NCI-H345 treated with DMSO at 0.1 percent for 48 hours (cell line): Measurements from ENCODE around the gene HSBP1L1.

ENCODE experiments used
- DNase-seq: peaks from one replicate; lab custom pipeline; 2025; ENCODE audit not compliant: unreplicated experiment; lab: John Stamatoyannopoulos, UW

HSBP1L1 gene

DNA sequence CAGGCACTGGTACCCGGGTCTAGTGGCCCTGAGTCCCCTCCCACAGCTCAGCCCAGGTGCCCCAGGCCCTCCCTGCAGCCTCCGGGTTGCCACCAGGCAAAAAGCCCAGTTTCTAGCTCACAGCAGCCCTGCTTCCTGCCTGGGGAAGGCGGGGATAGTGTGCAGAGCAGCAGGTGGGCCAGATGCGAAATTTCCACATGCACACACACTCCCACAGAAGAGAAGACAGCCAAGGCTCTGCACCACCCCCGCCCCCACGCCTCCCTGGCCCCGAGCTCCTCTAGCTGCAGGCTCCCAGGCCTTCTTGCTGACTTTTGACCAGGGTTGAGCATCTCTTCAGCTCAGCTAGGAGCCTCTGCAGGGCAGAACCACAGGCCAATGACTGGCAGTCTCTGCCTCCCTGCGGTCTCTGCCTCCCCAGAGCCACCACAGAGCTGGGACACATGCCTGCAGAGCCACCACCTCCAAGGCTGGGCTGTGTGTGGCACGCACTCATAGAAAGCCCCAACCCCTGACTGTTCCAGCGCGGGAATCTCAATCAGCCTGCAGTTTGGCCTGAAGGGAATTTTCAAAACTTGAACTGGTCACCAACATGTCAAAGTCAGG is 20.2 kb upstream of the HSBP1L1 start:
- no peak for DNase-seq

DNA sequence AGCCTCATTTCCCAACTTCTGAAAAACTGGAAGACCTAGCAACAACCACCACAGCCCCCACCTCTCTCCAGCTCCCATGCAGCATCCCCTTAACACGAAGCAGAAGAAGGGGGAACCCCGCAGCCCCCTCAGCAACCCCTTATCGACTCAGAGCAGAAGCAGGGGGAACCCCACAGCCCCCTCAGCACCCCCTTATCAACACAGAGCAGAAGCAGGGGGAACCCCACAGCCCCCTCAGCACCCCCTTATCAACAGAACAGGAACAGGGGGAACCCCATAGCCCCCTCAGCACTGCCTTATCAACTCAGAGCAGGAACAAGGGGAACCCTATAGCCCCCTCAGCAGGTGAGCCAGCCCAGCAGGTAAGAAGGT is 19.7 kb upstream of the HSBP1L1 start:
- DNase-seq: no peak

DNA sequence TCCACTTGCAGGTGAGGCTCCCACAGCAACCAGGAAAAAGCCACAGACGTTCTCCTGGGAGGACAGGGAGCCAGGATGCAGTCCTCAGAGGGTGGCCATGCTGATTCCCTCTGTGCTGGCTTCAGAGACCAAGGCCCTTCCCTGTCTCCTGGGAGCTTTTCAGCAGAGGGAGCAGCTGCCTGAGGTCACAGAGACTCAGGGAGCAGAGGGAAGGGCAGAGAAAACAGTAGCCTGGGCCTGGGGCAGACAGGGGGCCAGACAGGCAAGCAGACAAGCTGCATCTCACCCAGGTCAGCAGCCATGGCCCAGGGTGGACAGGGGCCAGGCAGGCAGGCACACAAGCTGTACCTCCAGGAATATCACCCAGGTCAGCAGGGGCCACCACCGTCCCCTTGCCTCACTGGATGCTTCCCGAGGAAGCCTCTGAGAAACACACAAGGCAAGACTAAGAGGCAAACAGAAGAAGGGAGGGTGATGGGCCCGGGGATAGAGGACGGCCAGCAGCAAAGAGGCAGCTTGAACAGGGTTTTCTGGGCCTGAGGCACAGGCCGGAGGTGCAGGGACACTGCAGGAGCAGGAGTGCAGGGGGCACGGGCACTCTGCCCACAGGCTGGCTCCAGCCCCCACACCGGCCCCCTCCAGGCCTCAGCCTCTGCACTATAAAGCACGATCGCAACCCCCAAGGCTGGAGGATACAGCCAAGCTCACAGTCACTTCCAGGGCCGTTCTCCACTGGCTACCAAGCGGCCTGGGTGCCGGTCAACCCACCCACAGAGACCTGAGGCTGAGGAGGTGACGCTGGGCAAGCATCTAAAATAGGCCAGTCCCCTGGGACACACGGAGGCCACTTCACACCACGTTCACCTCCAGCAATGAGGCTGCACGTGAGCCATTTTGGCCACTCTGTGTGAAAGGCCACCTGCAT is 19.1 kb upstream of the HSBP1L1 start:
- no peak for DNase-seq

DNA sequence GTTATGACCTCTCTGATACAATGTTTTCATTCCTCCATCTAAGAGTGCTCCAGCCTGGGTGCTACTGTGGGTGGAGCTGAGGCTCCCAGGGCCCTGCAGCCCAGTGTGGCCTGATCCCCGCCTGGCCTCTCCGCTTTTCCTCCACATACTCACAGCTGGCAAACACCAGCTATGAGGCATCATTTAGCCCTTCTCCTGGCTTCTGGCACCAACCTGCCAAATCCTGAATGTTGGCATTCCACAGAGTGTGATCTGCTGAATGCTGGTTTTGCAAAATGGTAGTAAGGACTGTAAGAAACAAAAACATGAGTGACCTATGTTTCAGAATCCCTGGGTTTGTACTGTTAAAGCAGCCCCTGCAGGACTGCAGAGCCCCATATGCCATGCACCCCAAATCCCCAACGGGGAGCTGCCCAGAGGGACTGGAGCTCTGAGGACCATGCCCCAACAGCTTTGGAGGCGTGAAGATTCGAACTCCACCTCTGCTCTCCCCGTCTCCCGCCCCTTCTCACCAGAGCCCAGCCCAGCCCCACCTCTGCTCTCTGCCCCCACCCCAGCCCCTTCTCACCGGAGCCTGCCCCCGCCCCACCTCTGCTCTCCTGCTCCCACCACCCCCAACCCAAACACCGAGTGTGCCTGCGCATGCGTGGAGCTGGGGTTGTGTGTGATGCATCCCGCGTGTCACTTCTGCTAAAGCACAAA is 17.2 kb upstream of the HSBP1L1 start:
- no peak for DNase-seq

DNA sequence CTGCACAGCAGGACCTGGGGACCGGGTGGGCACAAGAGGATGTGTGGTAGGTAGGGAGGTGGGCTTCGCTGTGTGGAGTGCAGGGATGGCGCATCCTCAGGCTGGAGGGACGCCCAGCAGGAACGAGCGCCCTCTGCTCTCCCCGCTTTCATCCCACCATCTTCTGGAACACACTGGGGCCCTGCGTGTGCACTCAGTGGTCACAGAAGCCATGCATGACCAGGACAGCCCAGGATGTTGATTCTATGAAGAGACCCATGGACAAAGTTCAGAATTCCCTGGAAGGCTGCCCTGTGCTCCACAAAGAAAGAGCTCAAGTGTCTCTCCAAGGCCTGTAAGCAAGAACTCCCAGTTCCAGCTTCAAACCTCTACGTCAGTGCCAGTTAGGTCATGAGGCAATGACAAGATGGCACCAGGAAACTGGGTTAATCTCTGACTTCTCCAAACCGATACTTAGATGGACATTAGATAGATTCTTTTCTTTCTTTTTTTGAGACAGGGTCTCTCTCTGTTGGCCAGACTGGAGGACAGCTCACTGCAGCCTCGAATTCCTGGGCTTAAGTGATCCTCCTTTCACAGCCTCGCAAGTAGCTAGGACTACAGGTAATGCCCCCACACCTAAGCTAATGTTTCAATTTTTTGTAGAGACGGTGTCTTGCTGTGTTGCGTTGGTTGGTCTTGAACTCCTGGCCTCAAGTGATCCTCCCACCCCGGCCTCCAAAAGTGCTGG is 16.4 kb upstream of the HSBP1L1 start:
- DNase-seq: no peak

DNA sequence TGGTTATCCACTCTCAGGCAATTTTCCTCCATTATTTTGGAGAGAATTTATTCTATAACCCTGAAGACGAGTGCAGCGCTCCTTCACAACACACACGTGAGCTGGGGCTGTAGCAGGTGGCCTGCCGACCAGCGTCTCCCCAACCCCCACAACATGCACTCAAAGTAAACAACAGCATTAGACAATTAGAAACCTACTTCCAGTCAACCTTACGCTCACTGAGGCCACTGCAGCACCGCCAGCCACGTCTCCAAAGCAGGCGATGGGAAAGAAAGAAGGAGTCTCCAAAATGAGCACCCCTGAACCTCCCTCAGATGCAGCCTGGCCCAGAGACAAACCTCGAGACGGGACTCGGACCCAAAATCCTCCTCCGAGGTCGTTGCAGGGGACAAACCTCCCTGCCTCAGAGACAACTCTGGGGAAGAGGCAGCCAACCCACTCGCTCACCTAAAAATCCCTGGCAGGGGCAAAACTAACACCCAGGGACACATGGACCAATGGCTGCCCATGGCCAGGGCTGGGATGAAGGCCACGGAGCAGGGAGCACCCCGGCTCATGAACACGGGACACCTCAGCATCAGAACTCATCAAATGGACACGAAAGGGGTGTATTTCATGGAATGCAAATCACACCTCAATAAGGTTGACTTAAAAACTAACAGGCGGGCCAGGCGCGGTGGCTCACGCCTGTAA is 15.6 kb upstream of the HSBP1L1 start:
- no peak for DNase-seq

DNA sequence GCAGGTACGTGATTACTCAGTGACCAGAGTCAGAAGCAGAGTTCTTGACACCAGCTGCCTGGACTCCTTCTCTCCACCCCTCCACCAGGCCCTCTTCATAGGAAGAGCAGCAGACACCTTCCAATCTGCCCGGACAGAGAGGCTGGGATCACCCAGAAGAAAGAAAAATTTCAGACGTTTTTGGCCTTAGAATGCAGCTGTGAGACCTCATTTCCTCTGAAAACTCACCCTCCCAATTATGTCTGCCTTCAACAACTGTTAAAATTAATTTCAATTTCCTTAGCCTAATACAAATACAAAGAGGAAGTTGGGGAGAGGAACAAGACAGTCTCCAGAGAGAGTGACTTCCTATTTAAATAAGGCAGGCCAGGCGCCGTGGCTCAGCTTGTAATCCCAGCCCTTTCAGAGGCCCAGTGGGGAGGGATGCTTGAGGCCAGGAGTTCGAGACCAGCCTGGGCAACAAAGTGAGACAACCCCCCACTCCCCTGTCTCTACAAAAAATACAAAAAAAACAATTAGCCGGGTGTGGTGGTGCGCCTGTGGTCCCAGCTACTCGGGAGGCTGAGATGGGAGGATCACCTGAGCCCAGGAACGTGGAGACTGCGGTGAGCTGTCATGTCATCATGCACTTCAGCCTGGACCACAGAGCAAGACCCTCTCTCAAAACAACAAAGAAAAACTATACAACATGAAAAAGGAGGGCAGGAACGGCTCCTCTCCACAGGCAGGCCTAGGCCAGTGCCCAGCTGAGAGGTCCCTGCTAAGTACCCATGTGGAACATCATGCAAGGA is 14.6 kb upstream of the HSBP1L1 start:
- no peak for DNase-seq

DNA sequence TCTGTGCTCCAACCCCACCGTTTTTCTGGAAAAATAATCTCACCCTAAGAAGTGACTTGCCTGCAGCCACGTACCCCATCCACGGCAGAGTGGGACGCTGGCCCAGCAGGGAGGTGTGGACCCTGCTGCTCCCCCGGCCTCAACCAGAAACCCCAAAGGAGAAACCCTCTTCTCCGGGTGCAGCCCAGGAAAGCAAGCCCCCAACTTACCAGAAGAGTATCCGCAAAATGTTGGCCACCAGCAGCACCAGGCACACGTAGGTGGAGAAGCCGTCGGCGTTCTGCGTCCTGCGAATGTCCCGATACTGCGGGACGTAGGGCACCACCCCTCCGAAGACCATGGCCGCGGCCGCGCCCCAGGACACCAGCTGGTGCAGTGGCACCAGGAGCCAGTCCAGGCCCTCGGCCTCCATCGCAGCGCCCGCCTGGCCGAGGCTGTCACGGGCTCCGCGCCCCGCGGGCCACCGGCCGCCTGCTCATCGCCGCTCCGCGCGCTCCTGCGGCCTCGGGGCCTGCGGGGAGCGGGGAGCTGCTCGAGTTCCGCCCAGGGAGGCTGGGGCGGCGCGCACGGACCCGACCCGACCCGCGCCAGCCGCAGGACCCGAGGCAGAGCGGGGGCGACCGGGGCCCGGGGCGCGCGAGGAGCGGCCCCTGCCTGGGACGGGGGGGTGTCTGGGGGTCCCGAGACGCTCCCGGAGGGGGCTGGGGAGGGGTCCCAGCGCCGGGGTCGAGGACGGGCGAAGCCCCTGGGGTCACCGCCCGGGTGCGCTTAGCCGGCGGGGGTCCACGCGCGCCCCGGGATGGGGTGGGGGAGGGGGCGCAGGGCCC is 13.7 kb upstream of the HSBP1L1 start:
- DNase-seq: no peak

DNA sequence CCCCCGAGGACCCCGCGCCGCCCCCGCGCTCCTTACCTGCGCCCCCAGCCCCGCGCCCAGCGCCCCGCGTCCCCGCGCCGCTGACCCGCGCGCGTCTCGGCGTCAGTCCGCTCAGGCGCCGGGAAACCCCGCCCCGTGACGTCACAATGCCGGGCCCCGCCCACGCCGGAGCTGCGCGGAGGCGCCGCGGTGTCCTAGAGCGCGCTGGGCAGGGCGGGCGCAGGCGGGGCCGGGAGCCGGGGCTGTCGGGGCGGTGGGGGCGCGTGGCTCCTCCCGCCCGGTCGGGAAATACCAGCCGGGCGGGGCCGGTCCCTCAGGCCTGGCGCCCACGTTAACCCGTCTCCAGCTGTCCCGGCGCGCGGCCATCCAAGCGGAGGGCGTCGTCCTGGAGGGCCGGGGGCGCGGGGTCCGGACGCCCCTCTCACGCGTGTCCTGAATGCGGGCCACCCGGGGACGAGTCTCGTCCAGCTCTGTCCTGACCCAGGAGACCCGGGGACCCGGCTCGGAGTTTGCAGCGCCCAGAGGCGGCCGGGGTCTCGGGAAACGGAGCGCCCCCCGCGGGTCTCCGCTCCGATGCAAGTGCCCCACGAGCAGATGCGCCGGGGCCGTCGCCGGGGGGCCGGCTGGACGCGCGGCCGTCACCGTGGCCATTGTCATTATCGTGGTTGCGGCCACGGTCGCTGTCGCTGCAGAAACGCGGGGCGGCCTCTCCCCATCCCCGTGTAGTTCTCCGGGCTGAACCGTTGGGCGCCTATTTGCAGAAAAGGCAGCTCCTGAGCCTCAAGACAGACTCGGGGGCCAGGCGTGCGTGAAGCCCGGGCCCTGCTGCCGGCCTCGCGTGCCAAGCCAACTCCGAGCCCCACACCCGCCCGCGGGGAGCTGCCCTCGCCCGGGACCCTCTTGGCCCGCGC is 12.6 kb upstream of the HSBP1L1 start, which contains the start of gene SLC66A2:
Gene SLC66A2, minus strand, starts transcription at position 109 of the 911 bp plus-strand sequence. CDS start 727 bp downstream, outside the sequence.
- peak; percentile 69 for DNase-seq

DNA sequence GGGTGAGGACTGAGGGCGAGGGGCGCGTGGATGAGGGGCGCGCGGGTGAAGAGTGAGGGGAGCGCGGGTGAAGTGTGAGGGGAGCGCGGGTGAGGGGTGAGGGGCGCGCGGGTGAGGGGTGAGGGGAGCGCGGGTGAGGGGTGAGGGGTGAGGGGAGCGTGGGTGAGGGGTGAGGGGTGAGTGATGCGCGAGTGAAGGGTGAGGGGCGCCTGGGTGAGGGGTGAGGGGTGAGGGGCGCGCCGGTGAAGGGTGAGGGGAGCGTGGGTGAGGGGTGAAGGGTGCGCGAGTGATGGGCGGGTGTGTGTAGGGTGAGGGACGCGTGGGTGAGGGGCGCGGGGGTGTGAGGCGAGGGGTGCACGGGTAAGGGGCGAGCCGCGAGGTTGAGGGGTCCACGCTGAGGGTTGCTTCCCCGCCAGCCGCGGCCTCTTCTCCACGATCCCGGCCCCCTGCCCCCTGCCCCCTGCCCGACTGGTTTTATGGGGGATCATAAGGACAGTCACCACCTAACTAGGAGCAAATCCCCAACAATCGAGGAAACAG is 11.9 kb upstream of the HSBP1L1 start:
- DNase-seq: no peak

DNA sequence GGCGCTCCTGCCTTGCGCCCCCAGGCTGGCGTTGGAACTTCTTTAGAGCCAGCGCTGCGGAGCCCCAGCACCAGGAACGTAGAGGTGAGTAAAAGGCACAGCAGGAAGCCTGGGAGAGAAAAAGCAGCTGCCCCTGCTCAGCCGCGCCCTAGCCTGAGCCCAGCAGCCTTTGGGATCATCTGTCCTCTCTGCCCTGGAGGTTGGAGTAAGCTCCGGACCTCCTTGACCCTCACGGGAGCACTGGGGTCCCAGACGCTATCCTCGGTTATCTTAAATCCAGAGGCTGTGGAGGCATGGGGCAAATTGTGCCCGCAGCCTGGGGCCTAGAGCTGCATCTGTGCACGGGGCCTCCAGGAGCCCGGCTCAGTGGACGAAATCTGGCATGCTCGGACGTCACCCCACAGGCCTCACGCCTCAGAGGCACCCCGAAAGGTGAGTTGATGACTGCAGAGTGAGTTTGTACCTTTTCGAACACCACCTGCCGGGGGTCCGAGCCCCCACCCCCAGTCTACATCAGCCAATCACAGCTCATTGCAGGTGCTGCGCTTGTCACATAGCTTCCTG is 11.4 kb upstream of the HSBP1L1 start:
- no peak for DNase-seq

DNA sequence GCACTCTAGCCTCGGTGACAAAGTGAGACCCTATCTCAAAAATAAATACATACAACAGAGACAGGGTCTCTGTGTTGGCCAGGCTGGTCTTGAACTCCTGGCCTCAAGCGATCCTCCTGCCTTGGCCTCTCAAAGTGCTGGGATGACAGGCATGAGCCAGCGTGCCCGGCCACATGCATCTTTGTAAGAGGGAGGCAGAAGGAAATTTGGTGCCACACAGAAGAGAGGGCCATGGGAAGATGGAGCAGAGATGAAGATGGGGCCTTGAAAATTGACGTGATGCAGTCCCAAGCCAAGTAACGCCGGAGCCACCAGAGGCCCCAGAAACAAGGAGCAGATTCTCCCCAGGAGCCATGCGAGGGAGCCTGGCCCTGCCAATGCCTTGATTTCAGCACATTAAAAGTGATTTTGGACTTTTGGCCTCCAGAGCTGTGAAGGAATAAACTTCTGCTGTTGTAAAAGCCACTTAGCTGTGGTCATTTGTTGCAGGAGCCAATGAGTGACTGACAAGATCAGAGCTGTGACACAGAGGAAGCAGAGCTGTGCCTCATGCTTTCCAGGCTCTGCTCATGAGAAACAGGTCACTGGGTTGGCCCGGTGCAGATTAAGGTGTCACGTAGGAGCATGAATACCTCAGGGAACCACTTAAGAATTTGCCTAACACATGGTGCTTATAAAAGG is 10.3 kb upstream of the HSBP1L1 start:
- DNase-seq: no peak

DNA sequence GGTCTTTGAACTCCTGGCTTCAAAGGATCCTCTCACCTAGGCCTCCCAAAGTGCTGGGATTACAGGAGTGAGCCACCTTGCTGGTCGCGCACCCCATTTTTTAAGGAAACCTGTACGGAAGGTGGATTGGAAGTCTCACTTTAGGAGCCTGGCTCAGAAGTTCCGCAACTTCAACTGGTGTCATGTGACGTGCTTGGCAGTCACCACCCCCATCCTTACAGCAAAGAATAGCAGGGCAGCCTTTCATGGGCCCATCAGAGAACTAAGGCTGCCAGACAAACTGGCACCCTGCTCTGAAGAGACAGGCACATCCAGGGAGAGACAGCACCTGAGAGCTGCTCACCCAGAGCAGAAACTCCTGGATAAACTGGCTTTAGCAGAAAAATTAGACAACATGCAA is 9.7 kb upstream of the HSBP1L1 start:
- DNase-seq: no peak

DNA sequence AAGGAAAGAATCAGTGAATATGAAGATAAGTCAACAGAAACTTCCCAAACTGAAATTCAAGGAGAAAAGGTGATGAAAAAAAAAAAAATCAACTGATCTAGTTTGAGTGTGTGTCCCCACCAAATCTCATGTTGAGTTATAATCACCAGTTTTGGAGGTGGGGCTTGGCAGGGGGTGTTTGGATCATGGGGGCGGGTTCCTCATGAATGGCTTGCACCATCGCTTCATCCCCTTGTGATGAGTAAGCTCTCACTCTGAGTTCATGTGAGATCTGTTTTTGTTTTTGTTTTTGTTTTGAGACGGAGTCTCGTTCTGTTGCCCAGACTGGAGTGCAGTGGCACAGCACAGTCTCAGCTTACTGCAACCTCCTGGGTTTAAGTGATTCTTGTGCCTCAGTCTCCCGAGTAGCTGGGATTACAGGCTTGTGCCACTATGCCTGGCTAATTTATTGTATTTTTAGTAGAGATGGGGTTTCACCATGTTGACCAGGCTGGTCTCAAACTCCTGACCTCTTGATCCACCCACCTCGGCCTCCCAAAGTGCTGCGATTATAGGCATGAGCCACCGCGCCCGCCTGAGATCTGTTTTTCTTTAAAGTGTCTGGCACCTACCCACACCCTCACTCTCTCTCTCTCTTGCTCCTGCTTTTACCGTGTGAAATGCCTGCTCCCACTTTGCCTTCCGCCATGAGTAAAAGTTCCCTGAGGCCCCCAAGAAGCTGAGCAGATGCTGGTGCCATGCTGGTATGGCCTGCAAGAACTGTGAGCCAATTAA is 9.0 kb upstream of the HSBP1L1 start:
- no peak for DNase-seq

DNA sequence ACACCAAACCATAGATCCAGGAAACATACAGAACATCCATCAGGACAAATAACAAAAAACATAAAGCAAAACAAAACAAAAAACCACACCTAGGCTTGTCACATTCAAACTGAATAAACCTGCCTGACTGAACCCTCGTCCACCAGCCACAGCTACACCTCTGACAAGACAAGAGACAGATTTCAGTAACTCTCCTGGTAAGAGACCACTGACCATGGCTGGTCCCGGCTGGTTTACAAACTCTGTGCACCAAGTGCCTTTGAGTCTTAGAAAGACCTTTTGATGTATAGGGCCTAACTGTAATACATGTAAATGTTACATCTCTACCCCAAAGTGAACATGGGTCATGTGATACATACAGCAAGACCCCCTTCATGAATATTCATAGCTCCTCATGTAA is 8.2 kb upstream of the HSBP1L1 start:
- no peak for DNase-seq

DNA sequence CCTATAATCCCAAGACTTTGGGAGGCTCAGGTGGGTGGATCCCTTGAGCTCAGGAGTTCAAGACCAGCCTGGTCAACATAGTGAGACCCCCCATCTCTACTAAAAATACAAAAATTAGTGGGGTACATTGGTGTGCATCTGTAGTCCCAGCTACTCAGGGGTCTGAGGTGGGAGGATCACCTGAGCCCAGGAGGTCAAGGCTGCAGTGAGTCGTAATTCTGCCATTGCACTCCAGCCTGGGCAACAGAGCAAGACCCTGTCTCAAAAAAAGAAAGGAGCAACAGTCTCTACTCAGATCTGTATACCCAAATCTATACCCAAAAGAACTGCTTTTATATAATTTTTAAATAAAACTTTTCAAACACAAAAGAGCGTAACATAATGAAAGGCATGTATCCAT is 5.5 kb upstream of the HSBP1L1 start:
- DNase-seq: no peak
